Activated T-cell treated with anti-CD3 and anti-CD28 coated beads, Interleukin-2, amount 50 U/mL, for 1 hour (primary cell): ENCODE measurements around the gene C10orf62.
"Not testable (repeated sequence)": the region's sequence is repeated elsewhere in the genome, so short reads cannot be mapped to it uniquely, and the experiment has no call there.

ENCODE experiments used
- DNase-seq: peaks from one replicate; pipeline ENCODE4 v3.0.0-alpha.2; 2020

Gene C10orf62

DNA sequence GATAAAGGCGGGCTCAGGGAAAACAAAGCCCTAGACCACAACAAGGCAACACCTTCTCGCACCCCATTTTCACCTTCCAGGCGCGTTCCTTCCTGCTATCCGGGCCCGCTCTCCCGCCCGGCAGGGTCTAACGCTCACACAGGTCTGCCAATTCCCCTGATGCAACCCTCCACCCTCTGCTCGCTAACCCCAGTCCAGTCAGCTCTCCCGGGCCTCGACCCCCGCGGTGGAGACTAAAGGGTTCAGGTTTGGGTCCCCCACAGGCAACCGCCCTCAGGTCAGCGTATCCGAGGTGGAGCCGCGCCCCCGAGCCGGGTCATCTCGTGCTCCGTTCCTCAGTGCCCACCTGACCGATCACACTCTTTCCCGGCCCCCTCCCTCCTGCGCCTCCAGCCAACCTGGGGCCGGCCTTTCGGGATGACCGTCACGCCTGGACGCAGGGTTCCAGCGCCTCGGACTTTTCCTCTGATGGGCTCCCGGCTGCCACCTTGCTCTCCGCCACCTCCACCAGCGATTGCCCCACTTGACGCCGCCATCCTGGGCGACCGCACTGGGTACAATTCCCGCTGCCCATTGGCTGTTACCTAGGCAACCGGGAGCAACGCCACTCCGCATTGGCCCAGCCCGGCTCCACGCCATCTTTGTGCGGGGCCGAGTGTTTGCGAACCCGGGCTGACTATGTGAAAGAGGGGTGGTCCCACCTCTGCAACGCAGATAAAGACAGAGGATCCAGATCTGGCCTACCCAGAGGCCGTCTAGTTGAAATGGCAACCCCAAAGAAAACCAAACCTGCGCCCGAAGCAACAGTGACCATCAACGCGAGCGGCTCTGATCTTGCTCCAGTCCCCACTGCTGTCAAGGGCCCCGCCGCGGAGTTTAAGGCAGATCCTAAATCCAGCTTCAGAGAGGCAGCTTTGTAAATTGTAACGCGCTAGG, 43.7 kb downstream of the C10orf62 start, which contains the start of gene MORN4:
TSS of gene MORN4 (minus strand) at position 552 of the 936 bp plus-strand sequence. CDS start 13,847 bp downstream, outside the sequence.
- DNase-seq = peak; percentile 90

DNA sequence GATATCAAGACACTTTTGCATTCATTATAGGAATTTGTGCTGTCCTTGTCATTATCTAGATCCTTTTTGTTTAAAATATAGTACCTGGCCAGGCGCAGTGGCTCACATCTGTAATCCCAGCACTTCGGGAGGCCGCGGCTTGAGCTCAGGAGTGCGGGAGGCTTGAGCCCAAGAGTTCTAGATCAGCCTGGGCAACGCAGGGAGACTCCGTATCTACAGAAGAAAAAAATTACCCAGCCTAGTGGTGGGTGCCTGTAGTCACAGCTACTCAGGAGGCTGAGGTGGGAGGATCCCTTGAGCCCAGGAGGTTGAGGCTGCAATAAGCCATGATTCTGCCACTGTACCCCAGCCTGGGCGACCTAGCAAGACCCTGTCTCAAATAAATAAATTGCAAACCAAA, 44.4 kb downstream of the C10orf62 start:
- no peak for DNase-seq

- no peak for DNase-seq
These were observed 46.1 kb downstream of the C10orf62 start for GRCh38 chr10:97635577-97635976.

DNA sequence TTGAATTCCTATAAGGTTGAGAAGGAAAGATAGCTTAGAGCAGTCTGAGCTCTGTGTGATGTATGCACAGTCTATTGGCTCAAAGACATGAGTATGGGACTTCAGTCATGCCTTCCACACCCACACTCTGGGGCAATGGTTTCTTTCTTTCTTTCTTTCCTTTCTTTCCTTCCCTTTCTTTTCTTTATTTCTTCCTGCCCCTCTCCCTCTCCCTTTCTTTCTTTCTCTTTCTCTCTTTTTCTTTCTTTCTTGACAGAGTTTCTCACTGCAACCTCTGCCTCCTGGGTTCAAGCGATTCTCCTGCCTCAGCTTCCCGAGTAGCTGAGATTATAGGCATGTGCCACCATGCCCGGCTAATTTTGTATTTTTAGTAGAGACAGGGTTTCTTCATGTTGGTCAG, 49.6 kb downstream of the C10orf62 start:
- DNase-seq = not testable (repeated sequence)

GRCh38 chr10:97640174-97640867, 50.8 kb downstream of the C10orf62 start, which contains the start of gene PI4K2A:
TSS of gene PI4K2A (plus strand) at chr10:97640671. CDS start at chr10:97640743, 72 bp downstream.
- DNase-seq = peak; percentile 96
